ENCODE measurements around the gene ARHGAP23. TPM values are rescaled to one million over a fixed set of nuclear protein-coding genes. Genes with fewer than 3 reads are reported as not detected.

The ARHGAP23 gene
- total RNA-seq, 1 experiment from 2014 or later, result 97.9 TPM

DNA sequence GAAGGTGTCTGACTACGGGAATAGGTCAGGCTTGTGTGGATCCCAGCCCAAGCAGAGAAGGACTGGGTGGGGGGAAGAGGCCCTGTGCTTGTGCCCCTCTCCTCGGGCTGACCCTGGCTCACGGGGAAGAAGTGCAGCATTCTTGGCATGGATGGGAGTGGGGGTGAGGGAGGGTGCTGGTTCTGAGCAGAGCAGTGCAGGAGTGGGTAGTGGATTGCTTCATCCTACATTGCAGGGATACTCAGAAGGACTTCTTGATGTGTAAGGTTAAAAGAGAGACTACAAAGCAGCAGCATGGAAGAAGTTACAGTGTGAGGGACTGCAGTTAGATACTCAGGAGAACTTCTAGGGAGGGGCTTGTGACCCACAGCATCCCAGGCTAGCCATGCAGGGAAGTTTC is 2.1 kb downstream of the ARHGAP23 start:
- H3K27ac Mint-ChIP-seq, result peak overlapping the region in 1 of 3 experiments; percentile 48; a peak in 3 of 7 replicates
- Histone ChIP-seq H3K4me1 (ENCODE audit: insufficient read depth, low read length) (peaks cover 12% of the 10 kb centered on the region; the same call in 1 of the 2 replicates), H2BK20ac (ENCODE audit: low read depth, low read length, poor library complexity, severe bottlenecking) (no peak overlapping the region), H3K27ac (ENCODE audit: insufficient read length, low read depth, low read length) (no peak overlapping the region), H3K9me3 (ENCODE audit: control insufficient read depth, low read depth, low read length) (no peaks in the 10 kb centered on the region), H3K4me2 (ENCODE audit: insufficient read depth, insufficient read length, low read length) (peak overlapping the region; percentile 30), H4K20me1 (ENCODE audit: control insufficient read depth, insufficient read depth, insufficient read length) (no peaks in the 10 kb centered on the region), H4K91ac (ENCODE audit: insufficient read length, low read depth, low read length) (no peak overlapping the region), H3K9ac (ENCODE audit: extremely low read depth, insufficient read length, low read length) (no peak overlapping the region), H4K5ac (ENCODE audit: insufficient read length, low read depth, low read length) (no peak overlapping the region), H2BK15ac (ENCODE audit: low read depth, low read length) (no peak overlapping the region), H3K14ac (ENCODE audit: insufficient read depth, low read length) (no peak overlapping the region; the same call in 1 of the 2 replicates), H3K23me2 (ENCODE audit: insufficient read length, low read depth, low read length, poor library complexity, severe bottlenecking) (peaks cover 11% of the 10 kb centered on the region), H2AFZ (ENCODE audit: low read length) (no peak overlapping the region), H3K18ac (ENCODE audit: insufficient read length, low read depth, low read length) (no peak overlapping the region), H2BK5ac (ENCODE audit: insufficient read length, low read length) (no peak overlapping the region), H3K56ac (ENCODE audit: insufficient read length, low read depth, low read length) (no peak overlapping the region), H3K4ac (ENCODE audit: low read depth, low read length) (no peak overlapping the region), H3K27me3 (ENCODE audit: insufficient read depth, low read length) (no peaks in the 10 kb centered on the region), H2AK5ac (ENCODE audit: insufficient read length, low read length) (no peak overlapping the region), H2BK12ac (ENCODE audit: insufficient read length, low read depth, low read length) (no peak overlapping the region), H3K23ac (ENCODE audit: insufficient read length, low read depth, low read length) (no peak overlapping the region), H4K8ac (replicated peaks; ENCODE audit: insufficient read length, low read depth, low read length) (no peak overlapping the region), H3T11ph (ENCODE audit: low read length) (no peak overlapping the region), H2BK120ac (ENCODE audit: low read depth, low read length, poor library complexity, severe bottlenecking) (no peak overlapping the region), H3K79me1 (ENCODE audit: insufficient read depth, low read depth, low read length, poor library complexity, severe bottlenecking) (no peaks in the 10 kb centered on the region), H3K79me2 (ENCODE audit: insufficient read depth, low read length) (peaks cover 27% of the 10 kb centered on the region; the same call in 1 of the 2 replicates)
- DNase-seq, result no peak
- peaks cover 52 to 57% of the 10 kb centered on the region in 2 experiments for H3K4me1 Mint-ChIP-seq
- H3K36me3 Mint-ChIP-seq (ENCODE audit: insufficient read depth in 1 of 3, low read depth in 3 of 3), result peaks cover 0 to 4% (median 2%) of the 10 kb centered on the region in 3 experiments; a peak in 3 of 7 replicates
- no CpG with 5 or more reads among the region's 3 CpGs for WGBS (ENCODE audit: extremely low coverage, insufficient read length, low lambda C conversion rate)
- TF ChIP-seq CTCF (conservative IDR thresholded peaks at IDR 0.05), result no peak
- H3K27me3 Mint-ChIP-seq (ENCODE audit: low read depth), result peaks cover 2% of the 10 kb centered on the region; the same call in 1 of the 2 replicates
- no peaks in the 10 kb centered on the region for H3K9me3 Mint-ChIP-seq
- H3K4me3 Mint-ChIP-seq, result peak overlapping the region; percentile 66 to 79; a peak in 3 of 5 replicates
